Pancreas (tissue), 10 donors: ENCODE data around the gene ANKDD1A. TPM values are rescaled to one million over a fixed set of nuclear protein-coding genes. Genes with fewer than 3 reads are reported as not detected.

Experiments used
- ATAC-seq, 4 donors: fragments of 200-7000 bp; cut with Tn5 transposase; one replicate each; pipeline versions ENCODE4 v1.8.0 to v1.9.1; 2020; ENCODE audit warnings: mild to moderate bottlenecking in 4 of 4, moderate library complexity in 4 of 4
- DNase-seq, 6 donors: peaks; one replicate each; pipeline ENCODE4 v3.0.0-alpha.2; 2020
- FAIRE-seq: peaks from 2 replicates; lab custom pipeline; 2012; peaks lifted over from hg19 to GRCh38; lab: Jason Lieb, UNC
- H3K27ac ChIP-seq, 4 donors: fragments of 200-600 bp; sonication (generic); 1 replicate in 3 of 4; 2 replicates in 1 of 4; pipeline versions ENCODE4 v1.5.0 to v1.8.0; 2020
- H3K27me3 ChIP-seq, 4 donors: fragments of 200-600 bp; one replicate each; pipeline ENCODE4 v1.8.0; 2021
- H3K36me3 ChIP-seq, 3 donors: fragments of 200-600 bp; sonication (generic) in 1 of 3; one replicate each; pipeline versions ENCODE4 v1.5.0 to v1.8.0; 2020 to 2021
- H3K4me1 ChIP-seq, 3 donors: fragments of 200-600 bp; one replicate each; pipeline ENCODE4 v1.8.0; 2021
- H3K4me3 ChIP-seq, 4 donors: fragments of 200-600 bp; sonication (generic) in 2 of 4; one replicate each; pipeline versions ENCODE4 v1.5.0 to v1.8.0; 2020 to 2021
- H3K9me3 ChIP-seq, 4 donors: fragments of 200-600 bp; one replicate each; pipeline ENCODE4 v1.8.0; 2021
- WGBS, 2 donors: extraction: QIAGEN DNeasy Blood & Tissue Kit; methylation state at CpG; one replicate each; pipeline ENCODE4 v1.1.7; 2013; 5-methylcytosine and 5-hydroxymethylcytosine counted together
- intact Hi-C, 3 donors: fragments of 100-400 bp; cut with DNase I; formaldehyde crosslinking; loops; one replicate each; pipeline versions ENCODE4 v1.11.1 to v1.14.2; 2022
- polyA plus RNA-seq, 2 donors: library from polyadenylated mRNA; stranded (reverse); fragments of 200-250 nt; gene quantifications; one replicate each; pipeline ENCODE4 v1.2.3, GENCODE V29; 2013
- total RNA-seq, 6 donors: library from RNA; stranded (reverse); fragmentation: NEBNext Ultra II Directional in 4 of 6; extraction: Animal tissue kit (Norgen Biotek cat#: 25700) in 4 of 6; gene quantifications; one replicate each; pipeline versions ENCODE4 v1.2.1 to v1.2.4, GENCODE V29; 2021 to 2023
- TF ChIP-seq, protein P1 (sequence below), 4 donors: fragments of 200-600 bp; sonication (generic) in 3 of 4; IDR thresholded peaks; one replicate each; pipeline versions ENCODE4 v1.5.0 to v1.8.0; 2021; ENCODE audit warnings: antibody characterized with exemption in 4 of 4
- donor health status: healthy with polysubstance abuse.
- donor health status: DM: no; HTN: no; CAD: no; lungs with moderate emphysema.
- donor health status: DM: no; HTN: no; CAD: no.
- donor health status: control.
- donor health status: control.
- donor health status: Bipolar disorder and iron deficiency.
- donor health status: DM: yes; HTN: yes; CAD: no.
- donor health status: DM: no; HTN: no; CAD: no.
- donor health status: DM: no; HTN: no; CAD: no.
- donor health status: DM: yes; HTN: yes; CAD: no.

Gene ANKDD1A
- total and polyA plus RNA-seq, 8 donors, result 2.0 to 4.9 (median 3.8) TPM

DNA sequence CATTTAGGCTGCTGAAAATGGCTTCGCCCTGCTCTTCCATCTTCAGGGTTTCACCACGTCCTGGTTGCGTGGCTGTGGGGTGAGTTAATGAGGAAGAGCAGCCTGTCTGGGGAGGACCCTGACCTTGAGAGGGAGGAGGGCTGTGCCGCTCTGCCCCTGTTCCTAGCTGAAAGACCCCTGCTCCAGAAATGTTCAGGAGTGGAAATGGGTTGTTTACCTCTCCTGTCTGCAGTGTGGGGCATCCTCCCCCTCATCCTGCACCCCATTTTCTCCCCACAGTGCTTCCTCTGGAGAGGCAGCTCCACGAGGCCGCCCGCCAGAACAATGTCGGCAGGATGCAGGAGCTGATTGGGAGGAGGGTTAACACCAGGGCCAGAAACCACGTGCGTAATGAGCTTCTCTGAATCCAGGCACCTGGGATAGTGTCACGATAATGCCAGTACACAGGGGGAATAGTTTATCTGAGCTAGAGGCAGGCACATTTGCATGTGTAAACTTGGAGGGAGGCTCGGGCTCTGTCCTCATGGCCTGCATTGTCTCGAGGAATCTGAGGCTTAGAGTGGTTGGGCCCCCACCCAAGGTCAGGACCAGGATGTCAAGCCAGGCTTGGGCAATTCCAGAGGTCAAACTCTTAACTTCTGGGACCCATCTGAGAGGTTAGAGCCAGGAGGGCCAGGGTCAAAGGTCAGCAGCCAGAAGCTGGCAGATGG lies 4.0 kb downstream of the ANKDD1A start:
- TF ChIP-seq, protein P1, sequence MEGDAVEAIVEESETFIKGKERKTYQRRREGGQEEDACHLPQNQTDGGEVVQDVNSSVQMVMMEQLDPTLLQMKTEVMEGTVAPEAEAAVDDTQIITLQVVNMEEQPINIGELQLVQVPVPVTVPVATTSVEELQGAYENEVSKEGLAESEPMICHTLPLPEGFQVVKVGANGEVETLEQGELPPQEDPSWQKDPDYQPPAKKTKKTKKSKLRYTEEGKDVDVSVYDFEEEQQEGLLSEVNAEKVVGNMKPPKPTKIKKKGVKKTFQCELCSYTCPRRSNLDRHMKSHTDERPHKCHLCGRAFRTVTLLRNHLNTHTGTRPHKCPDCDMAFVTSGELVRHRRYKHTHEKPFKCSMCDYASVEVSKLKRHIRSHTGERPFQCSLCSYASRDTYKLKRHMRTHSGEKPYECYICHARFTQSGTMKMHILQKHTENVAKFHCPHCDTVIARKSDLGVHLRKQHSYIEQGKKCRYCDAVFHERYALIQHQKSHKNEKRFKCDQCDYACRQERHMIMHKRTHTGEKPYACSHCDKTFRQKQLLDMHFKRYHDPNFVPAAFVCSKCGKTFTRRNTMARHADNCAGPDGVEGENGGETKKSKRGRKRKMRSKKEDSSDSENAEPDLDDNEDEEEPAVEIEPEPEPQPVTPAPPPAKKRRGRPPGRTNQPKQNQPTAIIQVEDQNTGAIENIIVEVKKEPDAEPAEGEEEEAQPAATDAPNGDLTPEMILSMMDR (IDR thresholded peaks at IDR 0.05), result no peak
- H3K4me3 ChIP-seq, result no peak overlapping the region
- no peak overlapping the region for H3K27ac ChIP-seq
- DNase-seq, result no peak
- H3K4me1 ChIP-seq, result no peaks in the 10 kb centered on the region
- intact Hi-C loops, result loop anchor here in 1 of 3 donors (10.0 kb wide), 1 partner anchor 181 kb away; no protein-coding TSS in a partner anchor
- FAIRE-seq, result no peak
- no peaks in the 10 kb centered on the region for H3K36me3 ChIP-seq
- WGBS, 2 donors, result 63 to 69% methylated on average over 13 of the region's 13 CpGs
- no peaks in the 10 kb centered on the region for H3K9me3 ChIP-seq
- no peak for ATAC-seq
- no peaks in the 10 kb centered on the region for H3K27me3 ChIP-seq

DNA sequence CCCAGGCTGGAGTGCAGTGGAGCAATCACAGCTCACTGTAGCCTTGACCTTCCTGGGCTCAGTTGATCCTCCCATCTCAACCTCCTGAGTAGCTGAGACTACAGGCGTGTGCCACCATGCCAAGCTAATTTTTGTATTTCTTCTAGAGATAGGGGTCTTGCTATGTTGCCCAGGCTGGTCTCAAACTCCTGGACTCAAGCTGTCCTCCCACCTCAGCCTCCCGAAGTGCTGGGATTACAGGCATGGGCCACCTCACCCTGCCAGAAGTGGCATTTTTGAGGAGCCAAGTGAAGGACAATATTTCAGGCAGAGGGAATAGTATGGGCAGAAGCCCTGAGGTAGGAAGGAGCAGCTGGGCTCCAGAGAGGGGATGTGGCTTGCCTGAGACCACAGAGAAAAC lies 4.7 kb downstream of the ANKDD1A start:
- DNase-seq (no peak), ATAC-seq (no peak), FAIRE-seq (no peak)
- Histone ChIP-seq H3K27me3 (no peaks in the 10 kb centered on the region), H3K27ac (no peak overlapping the region), H3K4me1 (no peaks in the 10 kb centered on the region), H3K4me3 (no peak overlapping the region), H3K36me3 (no peaks in the 10 kb centered on the region), H3K9me3 (no peaks in the 10 kb centered on the region)
- intact Hi-C loops, result loop anchor here in 1 of 3 donors (10.0 kb wide), 1 partner anchor 182 kb away; no protein-coding TSS in a partner anchor
- TF ChIP-seq, protein P1 (IDR thresholded peaks at IDR 0.05), result no peak
- WGBS, 2 donors, result 86 to 97% methylated on average over 2 of the region's 2 CpGs

DNA sequence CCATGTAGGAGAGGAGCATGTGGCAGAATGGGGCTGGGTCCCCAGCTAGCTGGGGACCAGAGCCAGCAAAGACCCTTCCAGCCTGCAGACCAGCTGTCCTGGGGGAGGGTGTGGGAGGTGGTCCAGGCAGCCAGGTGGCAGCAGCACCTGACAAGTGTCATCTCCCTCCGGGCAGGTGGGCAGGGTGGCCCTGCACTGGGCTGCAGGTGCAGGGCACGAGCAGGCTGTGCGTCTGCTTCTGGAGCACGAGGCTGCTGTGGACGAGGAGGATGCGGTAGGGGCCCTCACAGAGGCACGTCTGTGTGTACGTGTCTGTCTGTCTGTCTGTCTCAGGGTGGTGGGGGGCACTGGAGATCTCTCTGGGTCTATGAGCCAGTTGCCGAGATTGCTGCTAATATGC lies 5.5 kb downstream of the ANKDD1A start:
- Histone ChIP-seq H3K4me1 (no peaks in the 10 kb centered on the region), H3K27ac (no peak overlapping the region), H3K4me3 (no peak overlapping the region), H3K9me3 (no peaks in the 10 kb centered on the region), H3K27me3 (no peaks in the 10 kb centered on the region), H3K36me3 (no peaks in the 10 kb centered on the region)
- WGBS, 2 donors, result 92 to 94% methylated on average over 9 of the region's 9 CpGs
- intact Hi-C loops, result loop anchor here in 1 of 3 donors (10.0 kb wide), 1 partner anchor 182 kb away; no protein-coding TSS in a partner anchor
- TF ChIP-seq, protein P1 (IDR thresholded peaks at IDR 0.05), result no peak
- ATAC-seq (no peak), FAIRE-seq (no peak), DNase-seq (no peak)

DNA sequence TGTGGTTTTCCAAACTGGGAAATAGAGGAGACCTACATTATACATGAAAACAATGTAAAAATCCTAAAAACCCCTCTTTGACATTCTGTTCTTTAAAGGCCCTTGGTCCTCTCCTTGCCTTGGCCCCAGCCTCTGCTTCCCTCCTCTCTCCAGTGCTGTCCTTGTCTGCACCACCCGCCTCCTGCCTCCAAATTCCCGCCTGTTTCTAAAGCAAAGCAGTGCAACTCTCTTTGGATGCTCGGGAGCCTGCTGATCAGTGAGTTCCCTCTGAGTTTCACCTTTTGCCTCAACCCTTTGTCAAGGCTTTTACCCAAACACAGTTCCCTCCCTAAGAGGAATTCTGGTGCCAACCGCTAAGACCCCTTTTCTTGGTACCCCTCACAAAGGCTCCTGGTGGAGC lies 8.0 kb downstream of the ANKDD1A start:
- ATAC-seq (no peak), FAIRE-seq (no peak), DNase-seq (no peak)
- Histone ChIP-seq H3K27me3 (no peaks in the 10 kb centered on the region), H3K9me3 (no peaks in the 10 kb centered on the region), H3K27ac (no peak overlapping the region), H3K4me1 (no peaks in the 10 kb centered on the region), H3K36me3 (no peaks in the 10 kb centered on the region), H3K4me3 (no peak overlapping the region)
- intact Hi-C loops, result loop anchor here in 1 of 3 donors (10.0 kb wide), 1 partner anchor 185 kb away; no protein-coding TSS in a partner anchor
- TF ChIP-seq, protein P1 (IDR thresholded peaks at IDR 0.05), result no peak
- 93 to 96% methylated on average over 4 of the region's 4 CpGs for WGBS, 2 donors

DNA sequence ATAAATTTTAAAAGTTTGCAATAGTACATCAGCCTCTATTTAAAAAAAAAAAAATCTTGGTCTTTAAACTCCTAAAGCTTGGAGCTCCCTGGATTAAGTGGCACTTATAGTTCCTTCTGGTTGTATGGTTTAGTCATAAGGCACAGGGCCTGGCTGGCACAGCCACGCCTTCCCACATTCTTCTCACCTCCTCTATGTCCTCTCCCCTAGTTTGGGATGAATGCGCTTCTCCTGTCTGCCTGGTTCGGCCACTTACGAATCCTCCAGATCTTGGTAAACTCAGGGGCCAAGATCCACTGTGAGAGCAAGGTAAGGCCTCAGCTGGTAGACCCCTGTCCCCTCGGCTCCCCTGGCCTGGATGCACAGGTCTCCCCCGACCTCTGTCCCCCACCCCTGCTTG lies 10.0 kb downstream of the ANKDD1A start:
- H3K27ac ChIP-seq, result no peak overlapping the region
- TF ChIP-seq, protein P1 (IDR thresholded peaks at IDR 0.05), result no peak
- DNase-seq (no peak), FAIRE-seq (no peak), ATAC-seq (no peak)
- 87 to 88% methylated on average over 6 of the region's 6 CpGs for WGBS, 2 donors
- no peaks in the 10 kb centered on the region for H3K9me3 ChIP-seq
- H3K4me3 ChIP-seq, result no peak overlapping the region
- no peaks in the 10 kb centered on the region for H3K36me3 ChIP-seq
- H3K27me3 ChIP-seq, result no peaks in the 10 kb centered on the region
- intact Hi-C loops, result no loop called here
- no peaks in the 10 kb centered on the region for H3K4me1 ChIP-seq
